Mesendoderm (in vitro differentiated cells): ENCODE measurements around the gene UCN2.

Source experiments
- DNase-seq: peaks from one replicate; pipeline ENCODE4 v3.0.0; 2013
- H2AK5ac ChIP-seq: 2 replicates; pipeline ENCODE4 v1.6.1; 2013; ENCODE audit warnings: low read length, inconsistent platforms
- H2BK120ac ChIP-seq: 2 replicates; pipeline ENCODE4 v1.6.1; 2013; ENCODE audit warnings: low read depth, mild to moderate bottlenecking, low read length, moderate library complexity, mixed read lengths
- H2BK15ac ChIP-seq: replicated peaks from 2 replicates; pipeline ENCODE4 v1.6.1; 2013; ENCODE audit warnings: low read depth, mild to moderate bottlenecking, moderate library complexity
- H2BK5ac ChIP-seq: 2 replicates; pipeline ENCODE4 v1.6.1; 2013; ENCODE audit warnings: low read length, inconsistent platforms
- H3K18ac ChIP-seq: 2 replicates; pipeline ENCODE4 v1.6.1; 2013; ENCODE audit warnings: mild to moderate bottlenecking, low read length, mixed read lengths
- H3K23ac ChIP-seq: one replicate; pipeline ENCODE4 v1.6.1; 2013; ENCODE audit warnings: low read length
- H3K27ac ChIP-seq: 2 replicates; pipeline ENCODE4 v1.5.1; 2013; ENCODE audit warnings: low read depth, mild to moderate bottlenecking, inconsistent platforms, low read length, moderate library complexity
- H3K27me3 ChIP-seq: 2 replicates; pipeline ENCODE4 v1.6.1; 2013; ENCODE audit warnings: low read length, control low read depth, mild to moderate bottlenecking, inconsistent platforms; ENCODE audit not compliant: insufficient read depth, poor library complexity
- H3K36me3 ChIP-seq: 2 replicates; pipeline ENCODE4 v1.6.1; 2013; ENCODE audit warnings: low read length, inconsistent platforms; ENCODE audit not compliant: control insufficient read depth, insufficient read depth
- H3K4ac ChIP-seq: one replicate; pipeline ENCODE4 v1.6.1; 2013; ENCODE audit warnings: low read depth, mild to moderate bottlenecking, low read length, moderate library complexity
- H3K4me1 ChIP-seq: 2 replicates; pipeline ENCODE4 v1.6.1; 2013; ENCODE audit warnings: low read depth, low read length, inconsistent platforms; ENCODE audit not compliant: control insufficient read depth
- H3K4me2 ChIP-seq: 2 replicates; pipeline ENCODE4 v1.6.1; 2013; ENCODE audit warnings: low read length
- H3K4me3 ChIP-seq: 2 replicates; pipeline ENCODE4 v1.5.1; 2013; ENCODE audit warnings: mild to moderate bottlenecking, low read length
- H3K56ac ChIP-seq: one replicate; pipeline ENCODE4 v1.6.1; 2013; ENCODE audit warnings: low read length
- H3K79me1 ChIP-seq: 2 replicates; pipeline ENCODE4 v1.6.1; 2013; ENCODE audit warnings: low read length, inconsistent platforms
- H3K79me2 ChIP-seq: 2 replicates; pipeline ENCODE4 v1.6.1; 2013; ENCODE audit warnings: mild to moderate bottlenecking, low read length; ENCODE audit not compliant: control insufficient read depth, insufficient read depth
- H3K9ac ChIP-seq: 2 replicates; pipeline ENCODE4 v1.6.1; 2013; ENCODE audit warnings: low read length, inconsistent platforms
- H4K5ac ChIP-seq: one replicate; pipeline ENCODE4 v1.6.1; 2013; ENCODE audit warnings: low read length
- H4K8ac ChIP-seq: one replicate; pipeline ENCODE4 v1.6.1; 2013; ENCODE audit warnings: low read depth, mild to moderate bottlenecking, control low read depth, low read length, moderate library complexity
- WGBS: extraction: QIAGEN DNeasy Blood & Tissue Kit; methylation state at CpG from one replicate; pipeline ENCODE4 v1.1.7; 2013; ENCODE audit warnings: low lambda C conversion rate, missing lambda C conversion rate; ENCODE audit not compliant: insufficient coverage; ENCODE audit errors: extremely low coverage; 5-methylcytosine and 5-hydroxymethylcytosine counted together

UCN2 gene

GRCh38 chr3:48521635-48522034 lies 41.9 kb downstream of the UCN2 start:
- H3K56ac ChIP-seq: no peak overlapping the region
- H3K36me3 ChIP-seq: no peaks in the 10 kb centered on the region
- no CpG with 5 or more reads among the region's 6 CpGs for WGBS
- H2BK15ac ChIP-seq: no peak overlapping the region
- H3K9ac ChIP-seq: no peak overlapping the region
- no peak overlapping the region for H3K23ac ChIP-seq
- no peak overlapping the region for H4K8ac ChIP-seq
- no peak overlapping the region for H2BK5ac ChIP-seq
- H3K27me3 ChIP-seq: no peaks in the 10 kb centered on the region
- H3K4me1 ChIP-seq: no peaks in the 10 kb centered on the region
- no peaks in the 10 kb centered on the region for H3K79me2 ChIP-seq
- no peak overlapping the region for H3K18ac ChIP-seq
- H2AK5ac ChIP-seq: no peak overlapping the region
- H4K5ac ChIP-seq: no peak overlapping the region
- no peak for DNase-seq
- no peak overlapping the region for H3K4me2 ChIP-seq
- H3K27ac ChIP-seq: no peak overlapping the region
- H2BK120ac ChIP-seq: no peak overlapping the region
- H3K4me3 ChIP-seq: no peak overlapping the region
- no peaks in the 10 kb centered on the region for H3K79me1 ChIP-seq
- no peak overlapping the region for H3K4ac ChIP-seq

GRCh38 chr3:48519277-48519643 lies 44.3 kb downstream of the UCN2 start:
- no peak overlapping the region for H3K23ac ChIP-seq
- H3K79me2 ChIP-seq: no peaks in the 10 kb centered on the region
- no peak overlapping the region for H3K9ac ChIP-seq
- no peak overlapping the region for H2BK15ac ChIP-seq
- H3K36me3 ChIP-seq: no peaks in the 10 kb centered on the region
- H2BK5ac ChIP-seq: no peak overlapping the region
- H3K27me3 ChIP-seq: no peaks in the 10 kb centered on the region
- no peaks in the 10 kb centered on the region for H3K4me1 ChIP-seq
- no peak overlapping the region for H3K4me2 ChIP-seq
- no peaks in the 10 kb centered on the region for H3K79me1 ChIP-seq
- no peak for DNase-seq
- WGBS: no CpG with 5 or more reads among the region's 9 CpGs
- H4K5ac ChIP-seq: no peak overlapping the region
- no peak overlapping the region for H2BK120ac ChIP-seq
- no peak overlapping the region for H3K4me3 ChIP-seq
- H4K8ac ChIP-seq: no peak overlapping the region
- no peak overlapping the region for H3K56ac ChIP-seq
- H3K27ac ChIP-seq: no peak overlapping the region
- H3K18ac ChIP-seq: no peak overlapping the region
- no peak overlapping the region for H3K4ac ChIP-seq
- no peak overlapping the region for H2AK5ac ChIP-seq

- no peak overlapping the region for H3K27ac ChIP-seq
- DNase-seq: no peak
- no peak overlapping the region for H2BK15ac ChIP-seq
- H3K79me2 ChIP-seq: no peaks in the 10 kb centered on the region
- no peak overlapping the region for H3K4me3 ChIP-seq
- no peak overlapping the region for H3K9ac ChIP-seq
- no peak overlapping the region for H2BK120ac ChIP-seq
- no peaks in the 10 kb centered on the region for H3K4me1 ChIP-seq
- no peaks in the 10 kb centered on the region for H3K36me3 ChIP-seq
- no peak overlapping the region for H3K56ac ChIP-seq
- H3K4ac ChIP-seq: no peak overlapping the region
- H3K27me3 ChIP-seq: no peaks in the 10 kb centered on the region
- no peak overlapping the region for H4K8ac ChIP-seq
- WGBS: no CpG with 5 or more reads among the region's 12 CpGs
- H3K18ac ChIP-seq: no peak overlapping the region
- no peak overlapping the region for H3K4me2 ChIP-seq
- no peaks in the 10 kb centered on the region for H3K79me1 ChIP-seq
- H4K5ac ChIP-seq: no peak overlapping the region
- H2AK5ac ChIP-seq: no peak overlapping the region
- H2BK5ac ChIP-seq: no peak overlapping the region
- no peak overlapping the region for H3K23ac ChIP-seq
These were observed 44.8 kb downstream of the UCN2 start for GRCh38 chr3:48518638-48519276.

- H3K4ac ChIP-seq: no peak overlapping the region
- H3K4me2 ChIP-seq: no peak overlapping the region
- no peak overlapping the region for H3K9ac ChIP-seq
- no peaks in the 10 kb centered on the region for H3K36me3 ChIP-seq
- H3K27ac ChIP-seq: no peak overlapping the region
- H3K56ac ChIP-seq: no peak overlapping the region
- no CpG with 5 or more reads among the region's 6 CpGs for WGBS
- H3K23ac ChIP-seq: no peak overlapping the region
- no peak overlapping the region for H4K5ac ChIP-seq
- no peak overlapping the region for H2AK5ac ChIP-seq
- H3K18ac ChIP-seq: no peak overlapping the region
- H2BK120ac ChIP-seq: no peak overlapping the region
- no peaks in the 10 kb centered on the region for H3K79me2 ChIP-seq
- DNase-seq: no peak
- no peak overlapping the region for H2BK5ac ChIP-seq
- H4K8ac ChIP-seq: no peak overlapping the region
- H3K4me3 ChIP-seq: no peak overlapping the region
- H3K27me3 ChIP-seq: no peaks in the 10 kb centered on the region
- no peak overlapping the region for H2BK15ac ChIP-seq
- H3K79me1 ChIP-seq: no peaks in the 10 kb centered on the region
- no peaks in the 10 kb centered on the region for H3K4me1 ChIP-seq
These were observed 45.5 kb downstream of the UCN2 start for GRCh38 chr3:48518069-48518468.

GRCh38 chr3:48516571-48516970 lies 47.0 kb downstream of the UCN2 start:
- no CpG with 5 or more reads among the region's 8 CpGs for WGBS

More at GRCh38 chr3:48516571-48516970, 47.0 kb downstream of the UCN2 start:
- Histone ChIP-seq H3K27ac (no peak overlapping the region), H2BK120ac (no peak overlapping the region), H2AK5ac (no peak overlapping the region), H3K36me3 (no peaks in the 10 kb centered on the region), H4K5ac (no peak overlapping the region), H3K9ac (no peak overlapping the region), H3K18ac (no peak overlapping the region), H3K79me1 (no peaks in the 10 kb centered on the region), H2BK15ac (no peak overlapping the region), H3K4me3 (no peak overlapping the region), H3K56ac (no peak overlapping the region), H3K4ac (no peak overlapping the region), H3K4me1 (no peaks in the 10 kb centered on the region), H3K27me3 (no peaks in the 10 kb centered on the region), H3K4me2 (no peak overlapping the region), H2BK5ac (no peak overlapping the region), H3K79me2 (no peaks in the 10 kb centered on the region), H4K8ac (no peak overlapping the region), H3K23ac (no peak overlapping the region)
- no peak for DNase-seq
